Endothelial cell of umbilical vein (primary cell): ENCODE results near the gene UTS2R. TPM values are rescaled to one million over a fixed set of nuclear protein-coding genes. Genes with fewer than 3 reads are reported as not detected.

ENCODE experiments used
- BruUV-seq: library from RNA; stranded (reverse); fragments of 400-500 nt; replicated peaks from 2 replicates; lab custom pipeline; 2021; lab: Mats Ljungman, UMichigan
- CTCF ChIA-PET: fragments of 300-600, 350-600 bp; sonication (Branson Sonifier 250); formaldehyde crosslinking; loops from one replicate; lab custom pipeline; 2021; ENCODE audit warnings: antibody characterized with exemption, inconsistent platforms; lab: Charles Lee
- POLR2A ChIA-PET: fragments of 300-600, 350-600 bp; sonication (Branson Sonifier 250); formaldehyde crosslinking; loops from one replicate; lab custom pipeline; 2021; ENCODE audit warnings: antibody characterized with exemption, inconsistent platforms; lab: Charles Lee
- DNase-seq: peaks from one replicate; pipeline ENCODE4 v3.0.0-alpha.2; 2011; ENCODE audit warnings: low read depth, low spot score
- FAIRE-seq: peaks from 2 replicates; lab custom pipeline; 2011; peaks lifted over from hg19 to GRCh38; lab: Jason Lieb, UNC
- H2AFZ ChIP-seq: 2 replicates; pipeline ENCODE4 v1.6.0; 2012; ENCODE audit warnings: low read depth, low read length, control low read depth, inconsistent platforms
- H3K27ac ChIP-seq: 2 replicates; pipeline ENCODE4 v1.5.1; 2011; ENCODE audit warnings: low read depth, mild to moderate bottlenecking, control low read depth, low read length, moderate library complexity; ENCODE audit not compliant: insufficient read depth
- H3K27me3 ChIP-seq, 2 experiments: 2 replicates each; pipeline versions ENCODE4 v1.6.0 to v1.6.1; 2011; ENCODE audit warnings: low read length in 2 of 2, mixed read lengths in 1 of 2; ENCODE audit not compliant: control insufficient read depth in 2 of 2, insufficient read depth in 2 of 2
- H3K36me3 ChIP-seq, 2 experiments: 2 replicates in 1 of 2; 3 replicates in 1 of 2; pipeline ENCODE4 v1.5.1; 2011; ENCODE audit warnings: low read length in 2 of 2, mild to moderate bottlenecking in 1 of 2, moderate library complexity in 1 of 2; ENCODE audit not compliant: control insufficient read depth in 2 of 2, insufficient read depth in 2 of 2; ENCODE audit errors: extremely low read depth in 1 of 2
- H3K4me1 ChIP-seq: 3 replicates; pipeline ENCODE4 v1.5.1; 2011; ENCODE audit warnings: mild to moderate bottlenecking, low read length; ENCODE audit not compliant: control insufficient read depth, insufficient read depth; ENCODE audit errors: extremely low read depth
- H3K4me2 ChIP-seq: 2 replicates; pipeline ENCODE4 v1.6.1; 2011; ENCODE audit warnings: low read length, control low read depth, mixed read lengths; ENCODE audit not compliant: insufficient read depth
- H3K4me3 ChIP-seq, 3 experiments: fragments of 200-600 bp in 1 of 3; sonication (generic), shearing (Covaris generic) in 1 of 3; replicated peaks in 1 of 3; 2 replicates each; pipeline ENCODE4 v1.5.1; 2011 to 2016; ENCODE audit warnings: control low read depth in 3 of 3, low read length in 3 of 3, mild to moderate bottlenecking in 2 of 3, inconsistent platforms in 1 of 3, low read depth in 1 of 3, moderate library complexity in 1 of 3; ENCODE audit not compliant: insufficient read depth in 1 of 3
- H3K79me2 ChIP-seq: 2 replicates; pipeline ENCODE4 v1.6.0; 2012; ENCODE audit warnings: low read length, inconsistent platforms; ENCODE audit not compliant: control insufficient read depth, insufficient read depth
- H3K9ac ChIP-seq: replicated peaks from 2 replicates; pipeline ENCODE3; 2011; ENCODE audit warnings: low read length, control low read depth; ENCODE audit not compliant: insufficient read depth; ENCODE audit errors: extremely low read depth
- H3K9me1 ChIP-seq: replicated peaks from 3 replicates; pipeline ENCODE4 v1.6.0; 2011; ENCODE audit warnings: mild to moderate bottlenecking, low read length; ENCODE audit not compliant: control insufficient read depth, insufficient read depth; ENCODE audit errors: extremely low read depth
- H3K9me3 ChIP-seq: replicated peaks from 2 replicates; pipeline ENCODE4 v1.5.1; 2012; ENCODE audit warnings: low read length, inconsistent platforms; ENCODE audit not compliant: control insufficient read depth, insufficient read depth
- H4K20me1 ChIP-seq: replicated peaks from 2 replicates; pipeline ENCODE3; 2011; ENCODE audit warnings: mild to moderate bottlenecking, low read length; ENCODE audit not compliant: control insufficient read depth, insufficient read depth; ENCODE audit errors: extremely low read depth
- FOS ChIP-seq: IDR thresholded peaks from 2 replicates; pipeline ENCODE4 v1.6.1; 2011; ENCODE audit warnings: mild to moderate bottlenecking, low read length, moderate library complexity, borderline replicate concordance; ENCODE audit not compliant: insufficient read depth
- GATA2 ChIP-seq: IDR thresholded peaks from 2 replicates; pipeline ENCODE4 v1.7.0; 2011; ENCODE audit warnings: low read depth, mild to moderate bottlenecking, moderate library complexity, mixed read lengths, low read length; ENCODE audit not compliant: insufficient read length, insufficient read depth
- MAX ChIP-seq: IDR thresholded peaks from 2 replicates; pipeline ENCODE4 v1.6.1; 2011; ENCODE audit not compliant: insufficient read depth, insufficient read length
- MYC ChIP-seq: IDR thresholded peaks from one replicate; pipeline ENCODE4 v1.6.1; 2011; ENCODE audit warnings: mild to moderate bottlenecking, low read depth, low read length
- POLR2A ChIP-seq: IDR thresholded peaks from 2 replicates; pipeline ENCODE4 v1.6.1; 2012; ENCODE audit warnings: low read depth, mild to moderate bottlenecking, control low read depth, low read length
- POLR2AphosphoS5 ChIP-seq: IDR thresholded peaks from 2 replicates; pipeline ENCODE4 v1.6.1; 2012; ENCODE audit warnings: low read depth, mild to moderate bottlenecking, control low read depth, low read length, moderate library complexity; ENCODE audit not compliant: insufficient read depth
- dilution Hi-C: fragments of 300-500 bp; cut with MboI; formaldehyde crosslinking; loops from one replicate; pipeline ENCODE4 v1.15.0; 2019; ENCODE audit warnings: low sequenced_read_pairs; ENCODE audit not compliant: extremely low pct_ligation_motif_present
- intact Hi-C: fragments of 100-400 bp; cut with micrococcal nuclease; formaldehyde crosslinking; loops from one replicate; pipeline ENCODE4 v1.10.0; 2022
- polyA plus RNA-seq, 4 experiments: library from polyadenylated mRNA; depleted of rRNA in 3 of 4; stranded (reverse) in 3 of 4; unstranded in 1 of 4; fragments of >200 nt; gene quantifications; 2 replicates each; pipeline versions ENCODE4 v1.2.1 to v1.2.3, GENCODE V29; 2011 to 2012; ENCODE audit warnings: missing spikeins in 1 of 4
- total RNA-seq: library from RNA; stranded (reverse); gene quantifications from 2 replicates; pipeline ENCODE4 v1.2.3, GENCODE V29; 2021

UTS2R gene
- total and polyA plus RNA-seq, 2 donors (not counting 3 experiments of a cell fraction or from before 2014, with no cell fraction given): not detected

GRCh38 chr17:82377924-82378740 is 6.6 kb downstream of the UTS2R start:
- no peak overlapping the region for H3K4me3 ChIP-seq
- peaks cover 3 to 9% of the 10 kb centered on the region in 2 experiments for H3K27me3 ChIP-seq
- no peak overlapping the region for H3K9ac ChIP-seq
- no peaks in the 10 kb centered on the region for H3K36me3 ChIP-seq
- no peaks in the 10 kb centered on the region for H3K9me3 ChIP-seq
- intact Hi-C loops: no loop called here
- H3K27ac ChIP-seq: no peak overlapping the region
- TF ChIP-seq FOS: no peak
- no peak for TF ChIP-seq MYC
- TF ChIP-seq GATA2: no peak
- no peaks in the 10 kb centered on the region for H3K4me1 ChIP-seq
- no TSS peak for BruUV-seq
- ChIA-PET POLR2A (no interaction called here), CTCF (interaction anchor here (1.0 kb wide), 1 partner anchor 16 kb away, joined by 3 read pairs; no protein-coding TSS in a partner anchor)
- dilution Hi-C loops: no loop called here
- DNase-seq: no peak
- no peak overlapping the region for H3K4me2 ChIP-seq
- no peak overlapping the region for H2AFZ ChIP-seq
- H3K79me2 ChIP-seq: no peaks in the 10 kb centered on the region
- no peaks in the 10 kb centered on the region for H4K20me1 ChIP-seq
- no peaks in the 10 kb centered on the region for H3K9me1 ChIP-seq
- no peak for FAIRE-seq

GRCh38 chr17:82378741-82379021 is 7.1 kb downstream of the UTS2R start:
- FAIRE-seq (no peak), DNase-seq (no peak)
- Histone ChIP-seq H3K27me3 (peaks cover 3 to 6% of the 10 kb centered on the region in 2 experiments), H3K79me2 (no peaks in the 10 kb centered on the region), H3K27ac (no peak overlapping the region), H4K20me1 (no peaks in the 10 kb centered on the region), H3K36me3 (no peaks in the 10 kb centered on the region), H3K4me2 (no peak overlapping the region), H2AFZ (no peak overlapping the region), H3K4me3 (no peak overlapping the region), H3K9me1 (no peaks in the 10 kb centered on the region), H3K9me3 (no peaks in the 10 kb centered on the region), H3K4me1 (no peaks in the 10 kb centered on the region), H3K9ac (no peak overlapping the region)
- TF ChIP-seq POLR2AphosphoS5 (no peak), POLR2A (no peak), FOS (no peak), MAX (no peak)
- POLR2A ChIA-PET: no interaction called here
- CTCF ChIA-PET: no interaction called here
- BruUV-seq: no TSS peak
- dilution Hi-C loops (no loop called here), intact Hi-C loops (no loop called here)
